Measurements from ENCODE around the gene AFMID.
"Not testable (repeated sequence)": the region's sequence is repeated elsewhere in the genome, so short reads cannot be mapped to it uniquely, and the experiment has no call there.

The AFMID gene, protein sequence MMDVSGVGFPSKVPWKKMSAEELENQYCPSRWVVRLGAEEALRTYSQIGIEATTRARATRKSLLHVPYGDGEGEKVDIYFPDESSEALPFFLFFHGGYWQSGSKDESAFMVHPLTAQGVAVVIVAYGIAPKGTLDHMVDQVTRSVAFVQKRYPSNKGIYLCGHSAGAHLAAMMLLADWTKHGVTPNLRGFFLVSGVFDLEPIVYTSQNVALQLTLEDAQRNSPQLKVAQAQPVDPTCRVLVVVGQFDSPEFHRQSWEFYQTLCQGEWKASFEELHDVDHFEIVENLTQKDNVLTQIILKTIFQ

DNA sequence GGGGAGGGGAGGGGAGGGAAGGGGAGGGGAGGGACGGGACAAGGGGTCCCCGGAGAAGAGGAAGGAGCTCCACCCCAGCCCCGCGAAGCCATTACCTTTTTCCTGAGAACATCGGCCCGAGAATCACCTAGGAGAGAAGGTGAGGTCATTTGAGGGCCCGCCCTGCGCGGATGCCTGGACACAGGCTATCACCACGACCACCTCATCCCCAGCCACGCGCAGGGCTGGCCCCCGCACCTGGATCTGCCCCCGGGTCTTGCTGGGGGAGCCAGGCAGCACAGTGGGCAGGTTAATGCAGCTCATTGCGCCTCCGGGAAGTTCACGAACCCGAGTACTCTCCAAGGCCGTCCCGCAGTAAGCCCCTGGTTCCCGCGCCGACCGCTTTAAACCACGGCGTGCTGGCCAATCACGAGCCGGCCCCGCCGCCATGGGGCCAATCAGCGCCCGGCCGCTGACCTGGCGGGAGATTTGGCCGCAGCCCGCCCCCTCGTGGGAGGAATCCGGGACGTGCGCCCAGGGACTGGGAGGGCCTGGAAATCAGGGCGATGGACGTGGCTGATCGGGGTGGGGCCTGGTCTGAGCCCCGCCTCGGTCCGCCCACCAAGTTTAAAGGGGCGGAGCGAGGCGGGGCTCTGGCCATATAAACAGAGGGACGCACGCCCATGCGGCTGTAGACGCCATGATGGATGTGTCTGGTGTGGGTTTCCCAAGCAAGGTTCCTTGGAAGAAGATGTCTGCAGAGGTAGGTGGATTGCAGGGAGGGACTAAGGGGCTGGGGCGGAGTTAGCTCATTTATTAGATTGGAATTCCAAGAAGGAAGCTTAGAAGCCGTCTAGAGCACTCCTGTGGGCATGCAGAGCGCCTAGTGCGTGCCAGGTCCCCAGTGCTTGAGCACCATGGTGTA is at the start of gene AFMID, which contains the start of gene TK1:
TSS of gene AFMID (plus strand) at position 671 of the 904 bp plus-strand sequence. CDS start at position 680, 9 bp downstream.
TSS of gene TK1 (minus strand) at position 361 of the 904 bp plus-strand sequence. CDS start at position 303, 58 bp downstream.
- peak; percentile 94 for DNase-seq

GRCh38 chr17:78137392-78138203 is 49.6 kb upstream of the AFMID start:
- peak; percentile 63 for DNase-seq

- no peak for DNase-seq
Observed at GRCh38 chr17:78138204-78139060, 48.7 kb upstream of the AFMID start.

DNA sequence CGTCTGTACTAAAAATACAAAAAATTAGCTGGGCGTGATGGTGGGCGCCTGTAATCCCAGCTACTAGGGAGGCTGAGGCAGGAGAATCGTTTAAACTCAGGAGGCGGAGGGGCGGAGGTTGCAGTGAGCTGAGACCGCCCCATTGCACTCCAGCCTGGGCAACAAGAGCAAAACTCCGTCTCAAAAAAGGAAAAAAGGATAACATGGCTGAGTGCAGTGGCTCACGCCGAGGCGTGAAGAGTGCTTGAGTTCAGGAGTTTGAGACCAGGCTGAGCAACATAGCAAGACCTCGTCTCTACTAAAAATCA is 47.3 kb upstream of the AFMID start:
- not testable (repeated sequence) for DNase-seq

DNA sequence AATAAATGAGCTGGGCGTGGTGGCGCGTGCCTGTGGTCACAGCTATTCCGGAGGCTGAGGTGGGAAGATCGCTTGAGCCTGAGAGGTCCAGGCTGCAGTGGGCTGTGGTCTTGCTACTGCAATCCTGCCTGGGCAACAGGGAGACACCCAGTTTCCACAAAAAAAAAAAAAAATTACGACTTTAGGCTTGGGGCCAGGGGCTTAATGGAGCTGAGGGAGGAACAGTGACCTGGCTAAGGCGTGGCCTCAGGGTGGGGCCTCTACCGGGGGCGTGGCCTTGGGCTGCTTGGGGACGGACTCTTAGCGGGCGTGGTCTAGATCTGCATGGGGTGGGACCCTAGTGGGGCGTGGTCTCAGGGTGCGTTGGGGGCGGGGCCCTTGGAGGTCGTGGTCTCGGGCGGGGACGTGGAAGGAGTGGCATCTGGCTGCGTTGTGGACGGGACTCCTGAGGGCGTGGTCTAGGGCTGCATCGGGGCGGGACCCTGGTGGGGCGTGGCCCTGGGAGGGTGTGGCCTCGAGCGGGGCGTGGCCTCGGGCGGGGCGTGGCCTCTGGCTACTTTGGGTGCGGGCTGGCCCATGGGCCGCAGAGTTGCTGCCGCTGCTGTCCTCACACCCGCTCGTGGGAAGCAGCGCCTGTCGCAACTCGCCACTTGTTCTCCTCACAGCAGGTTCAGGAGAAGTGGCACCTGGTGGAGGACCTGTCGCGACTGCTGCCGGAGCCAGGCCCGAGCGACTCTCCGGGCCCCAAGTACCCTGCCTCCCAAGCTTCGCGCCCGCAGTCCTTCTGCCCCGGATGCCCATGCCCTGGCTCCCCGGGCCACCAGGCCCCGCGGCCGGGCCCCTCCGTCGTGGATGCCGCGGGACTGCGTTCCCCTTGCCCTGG is 46.8 kb upstream of the AFMID start:
- DNase-seq: peak; percentile 84

DNA sequence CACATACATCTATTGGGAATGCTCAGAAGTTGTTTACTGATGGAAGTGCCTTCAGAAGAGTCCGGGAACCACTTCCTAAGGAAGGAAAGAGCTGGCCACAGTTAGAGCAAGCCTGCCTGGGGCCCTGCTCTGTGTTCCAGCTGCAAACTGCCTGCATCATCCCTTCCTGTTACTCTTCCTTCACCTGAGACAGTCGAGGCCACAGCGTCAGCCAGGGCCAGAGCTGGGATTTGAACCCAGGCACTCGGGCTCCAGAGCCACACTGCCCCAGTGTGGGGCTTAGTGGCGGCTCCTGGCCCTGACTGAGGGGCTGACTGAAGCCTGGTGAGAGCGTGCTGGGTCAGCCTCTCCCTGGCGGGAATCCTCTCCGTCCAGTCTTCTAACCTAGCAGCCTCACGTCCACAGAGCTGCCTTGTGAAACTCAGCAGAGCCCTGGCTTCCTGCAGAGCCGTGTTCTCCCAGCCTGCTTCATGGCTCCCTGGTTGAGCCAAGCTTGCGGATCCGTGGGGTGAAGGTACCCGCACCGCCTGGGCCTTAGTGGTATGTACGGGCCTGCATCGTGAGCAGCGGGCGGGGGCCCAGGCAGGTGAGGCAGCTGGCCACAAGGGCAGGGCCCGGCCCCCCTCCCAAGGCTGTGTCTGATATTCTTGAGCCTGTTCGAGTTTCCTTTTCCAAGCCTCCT is 45.6 kb upstream of the AFMID start:
- DNase-seq: no peak

DNA sequence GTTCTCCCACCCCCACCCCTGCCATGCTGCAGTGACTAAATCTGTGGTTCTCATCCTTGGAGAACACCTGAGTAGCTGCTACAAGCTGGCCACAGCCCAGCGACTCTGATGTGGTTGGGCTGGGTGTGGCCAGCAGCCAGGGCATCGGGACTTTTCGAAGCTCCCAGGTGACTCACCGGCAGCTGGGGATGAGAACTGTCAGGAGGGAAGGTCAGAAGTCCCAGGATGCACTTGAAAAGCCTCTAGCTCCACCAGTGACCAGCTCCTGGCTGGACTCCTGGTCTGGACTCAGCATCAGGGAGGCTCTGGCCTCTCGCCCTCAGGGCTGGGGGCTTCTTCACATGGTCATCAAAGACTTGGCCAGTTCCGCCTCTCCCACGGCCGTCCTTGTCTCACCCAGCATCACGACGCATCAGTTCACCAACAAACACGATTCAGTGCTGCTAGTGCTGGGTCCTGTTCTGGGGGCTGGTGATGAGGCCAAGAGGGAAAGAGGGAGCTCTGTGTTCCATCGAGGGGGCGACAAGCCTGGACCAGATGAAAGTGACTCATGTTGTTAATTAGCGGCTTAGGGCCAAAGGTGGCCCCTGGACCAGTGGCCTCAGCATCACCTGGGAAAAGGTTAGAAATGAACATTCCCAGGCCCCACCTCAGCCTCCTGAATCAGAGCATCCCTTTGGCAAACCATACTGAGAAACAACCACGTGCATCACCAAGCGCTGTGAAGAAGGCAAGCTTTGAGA is 44.9 kb upstream of the AFMID start:
- no peak for DNase-seq

- no peak for DNase-seq
Observed at GRCh38 chr17:78143214-78144146, 43.7 kb upstream of the AFMID start.

DNA sequence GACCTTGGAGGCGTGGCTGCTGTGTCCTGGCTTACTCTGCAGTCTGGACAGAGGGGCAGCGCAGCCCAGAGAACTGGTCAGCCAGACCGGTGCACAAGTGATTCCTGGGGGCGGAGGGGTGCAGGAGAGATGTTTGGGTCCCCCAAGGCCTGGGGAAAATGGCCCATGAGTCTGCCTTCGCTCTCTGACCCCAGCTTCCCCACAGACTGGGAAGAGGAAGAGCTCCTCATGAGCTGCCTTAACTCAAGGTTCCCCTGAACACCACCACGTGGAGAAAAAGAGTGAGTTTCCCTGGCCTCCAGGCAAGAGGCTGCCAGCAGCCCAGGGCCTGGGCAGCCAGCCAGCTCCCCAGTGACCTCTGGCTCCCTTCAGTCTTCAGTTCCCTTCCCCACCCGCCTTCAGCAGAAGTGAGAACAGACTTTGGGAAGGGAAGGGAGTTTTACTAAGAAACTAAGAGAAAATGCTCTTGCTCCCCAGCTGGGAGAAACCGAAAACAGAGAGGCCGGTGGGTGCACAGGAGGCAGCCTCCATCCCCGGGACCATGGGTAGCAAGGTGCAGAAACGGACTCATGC is 42.9 kb upstream of the AFMID start:
- peak; percentile 44 for DNase-seq

DNA sequence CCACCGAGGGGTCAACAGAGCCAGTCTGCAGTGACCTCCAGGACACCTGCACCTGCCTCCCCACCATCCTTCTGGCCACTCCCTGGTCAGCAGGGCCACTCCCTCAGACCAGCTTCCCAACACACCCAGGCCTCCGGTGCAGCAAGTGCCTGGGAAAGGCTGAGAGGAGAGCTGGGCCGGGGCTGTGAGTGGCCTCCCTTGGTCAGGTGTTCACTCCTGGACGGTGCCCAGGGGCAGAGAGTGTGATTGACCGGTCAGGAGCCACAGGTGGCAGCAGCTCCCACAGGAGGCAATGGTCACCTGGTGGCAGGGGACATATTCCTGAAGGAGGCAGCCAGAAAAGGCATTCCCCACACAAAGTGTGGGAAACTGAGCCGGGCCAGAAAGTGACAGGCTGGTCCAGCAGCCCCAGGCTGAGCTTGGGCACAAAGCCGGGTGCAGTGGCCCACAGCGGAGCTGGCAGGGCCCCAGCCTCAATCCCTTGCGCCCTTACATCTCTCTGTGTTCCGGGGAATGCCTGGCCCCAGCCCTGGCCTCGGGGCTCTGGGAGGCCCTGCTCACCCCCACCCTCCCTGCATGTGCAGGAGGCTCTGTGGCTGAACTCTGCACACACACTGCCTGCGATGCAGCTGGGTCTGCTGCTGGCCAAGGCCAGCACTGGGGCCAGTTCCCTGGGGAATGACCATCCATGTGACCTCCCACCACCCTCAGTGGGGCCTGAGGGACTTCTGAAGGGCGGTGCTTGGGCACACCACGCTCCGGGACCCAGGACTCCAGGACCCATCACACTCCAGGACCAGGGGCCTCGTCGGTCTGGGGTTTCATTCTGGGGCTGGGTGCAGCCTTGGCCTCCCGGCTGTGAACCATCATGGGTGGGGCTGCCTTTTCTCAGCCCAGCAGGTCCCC is 42.2 kb upstream of the AFMID start:
- no peak for DNase-seq

DNA sequence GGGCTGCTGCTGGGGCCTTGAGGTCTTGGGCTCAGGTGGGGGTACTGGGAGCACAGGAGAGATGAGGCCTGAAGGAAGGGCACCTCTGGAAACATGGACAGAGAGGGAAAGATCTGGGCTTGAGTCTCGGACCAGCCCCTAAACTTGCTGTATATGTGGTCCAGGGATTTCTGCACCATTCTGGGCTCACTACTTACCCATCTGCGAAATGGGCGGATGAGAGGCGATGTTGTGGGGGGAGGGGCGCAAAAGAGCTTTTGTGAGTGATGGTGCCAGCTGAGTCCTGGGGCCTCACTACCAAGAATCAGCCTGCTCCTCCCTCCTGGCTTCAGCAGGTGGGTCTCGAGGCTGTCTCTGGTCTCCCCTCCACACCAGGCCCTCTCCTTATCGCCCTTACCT is 40.7 kb upstream of the AFMID start:
- DNase-seq: no peak

GRCh38 chr17:78146881-78147280 is 40.3 kb upstream of the AFMID start:
- no peak for DNase-seq

DNA sequence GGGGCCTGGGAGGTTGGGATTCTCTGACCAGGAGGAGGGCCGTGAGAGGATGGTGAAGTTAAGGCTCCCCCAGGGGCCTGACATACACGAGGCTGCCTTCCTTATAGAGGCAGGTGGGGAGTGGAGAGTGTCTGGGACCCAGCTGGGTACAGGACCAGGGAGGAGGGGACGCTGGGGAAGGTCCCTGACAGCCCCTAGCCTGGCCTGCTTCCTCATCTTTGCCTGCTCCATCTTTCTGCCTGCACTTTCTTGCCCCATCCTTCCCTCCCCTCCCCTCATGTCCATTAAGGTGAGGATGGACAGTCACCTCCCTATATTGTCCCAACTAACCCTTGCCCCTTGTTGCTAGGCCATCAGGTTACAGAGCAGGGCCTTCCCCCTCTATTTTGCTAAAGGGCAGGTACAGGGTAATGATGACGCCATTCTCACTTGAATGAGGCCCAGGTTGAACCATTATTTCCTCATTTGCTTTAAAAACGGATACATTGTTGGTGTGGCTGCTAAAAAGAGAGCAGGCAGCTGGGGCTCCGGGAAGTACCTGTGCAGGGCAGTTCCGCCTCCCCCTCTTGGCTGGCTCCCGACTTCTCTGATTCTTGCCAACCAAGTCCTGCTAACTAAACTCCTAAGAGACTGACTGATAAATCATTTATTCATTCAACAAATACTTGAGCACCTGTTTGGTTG is 39.7 kb upstream of the AFMID start:
- no peak for DNase-seq

DNA sequence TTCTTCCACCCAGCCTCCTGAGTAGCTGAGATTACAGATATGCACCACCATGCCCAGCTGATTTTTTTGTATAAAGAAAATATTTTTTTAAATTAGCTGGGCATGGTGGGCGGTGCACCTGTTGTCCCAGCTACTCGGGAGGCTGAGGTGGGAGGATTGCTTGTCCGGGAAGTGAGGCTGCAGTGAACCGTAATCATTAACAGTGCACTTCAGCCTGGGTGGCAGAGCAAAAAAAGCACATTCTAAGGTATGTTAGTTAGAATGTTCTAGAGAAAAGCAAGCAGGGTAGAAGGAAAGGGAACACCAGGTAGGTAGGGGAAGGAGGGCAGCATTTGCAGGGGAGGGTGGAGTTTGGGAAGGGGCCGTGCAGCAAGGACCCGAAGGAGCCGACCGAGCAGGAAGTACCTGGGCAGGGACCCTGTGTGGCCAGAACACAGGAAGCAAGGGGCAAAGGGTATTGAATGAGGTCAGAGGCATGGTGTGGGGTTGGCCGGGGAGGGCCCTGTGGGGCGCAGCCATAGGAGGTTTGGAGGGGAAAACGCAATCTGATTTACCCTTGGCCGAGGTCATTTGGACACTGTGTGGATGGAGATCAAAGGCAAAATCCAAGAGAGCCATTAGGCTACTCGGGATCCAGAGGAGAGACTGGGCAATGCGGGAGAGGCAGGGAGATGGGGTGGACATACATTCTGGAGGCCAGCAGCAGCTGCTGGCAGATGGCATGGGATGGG is 38.7 kb upstream of the AFMID start:
- no peak for DNase-seq

DNA sequence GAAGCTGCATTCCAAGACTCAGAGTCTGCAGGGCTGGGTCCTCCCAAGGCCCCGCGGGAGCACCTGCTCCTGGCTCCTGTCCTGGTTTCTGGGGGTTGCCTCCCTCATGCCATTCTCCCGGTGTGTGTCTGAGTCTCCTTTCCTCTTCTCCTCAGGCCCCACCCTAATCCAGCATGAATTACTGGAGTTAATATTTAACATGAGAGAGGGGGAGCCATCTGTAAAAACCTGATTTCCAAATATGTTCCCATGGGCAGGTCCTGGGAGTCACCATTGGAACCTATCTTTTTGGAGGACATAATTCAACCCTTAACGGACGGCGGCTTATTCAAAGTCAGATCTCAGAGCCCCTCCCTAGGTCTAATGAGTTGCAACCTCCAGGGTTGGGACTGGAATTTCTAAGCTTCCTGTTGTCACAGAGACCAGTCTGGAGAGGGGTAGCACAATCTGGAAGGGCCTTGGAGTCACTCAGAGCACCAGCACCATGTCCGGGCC is 35.6 kb upstream of the AFMID start:
- no peak for DNase-seq

Measured in KG1 (cell line).